ENCODE measurements around the gene E2F6. TPM values are rescaled to one million over a fixed set of nuclear protein-coding genes. Genes with fewer than 3 reads are reported as not detected.

The E2F6 gene
- total and polyA plus RNA-seq, 2 of the 4 experiments (the other 2 are of a cell fraction): 8.2 to 10.9 TPM

GRCh38 chr2:11399438-11399762 lies 66.6 kb downstream of the E2F6 start:
- no peak overlapping the region for H3K4me2 ChIP-seq (ENCODE audit: low read depth, low read length)
- intact Hi-C loops (cut with micrococcal nuclease): no loop called here
- no peaks in the 10 kb centered on the region for H4K20me1 ChIP-seq (ENCODE audit: insufficient read depth, low read length)
- H3K14ac ChIP-seq (replicated peaks; ENCODE audit: low read depth, low read length): no peak overlapping the region
- no peak overlapping the region for H2AFZ ChIP-seq (replicated peaks; ENCODE audit: low read length, poor library complexity)
- no peaks in the 10 kb centered on the region for H3K27me3 ChIP-seq (ENCODE audit: control insufficient read depth, insufficient read depth, low read length)
- no peak overlapping the region for H3K4me3 ChIP-seq (ENCODE audit: insufficient read depth, low read depth, low read length)
- ChIA-PET POLR2A (ENCODE audit: unreplicated experiment) (interaction anchor here (0.7 kb wide), 1 partner anchor 8 kb away, joined by 3 read pairs; no protein-coding TSS in a partner anchor), CTCF (no interaction called here)
- no peak overlapping the region for H3K56ac ChIP-seq (ENCODE audit: extremely low read depth, insufficient read depth, low read length)
- peaks cover 5% of the 10 kb centered on the region; the same call in 1 of the 2 replicates for H3K9me1 ChIP-seq (ENCODE audit: insufficient read depth, low read length)
- H3K4ac ChIP-seq (ENCODE audit: low read depth, low read length): no peak overlapping the region
- in situ Hi-C loops (cut with MboI; ENCODE audit: low sequenced_read_pairs): no loop called here
- H3K9me3 ChIP-seq (ENCODE audit: control insufficient read depth, insufficient read depth, low read length): no peaks in the 10 kb centered on the region
- no peak overlapping the region for H2AK9ac ChIP-seq (replicated peaks; ENCODE audit: low read depth, low read length, poor library complexity)
- H4K91ac ChIP-seq (ENCODE audit: insufficient read depth, low read depth, low read length): no peak overlapping the region
- H2BK20ac ChIP-seq (ENCODE audit: low read depth, low read length): no peak overlapping the region
- ATAC-seq (ENCODE audit: low read depth) (no peak), DNase-seq (no peak)
- H3K9ac ChIP-seq (ENCODE audit: low read depth, low read length): no peak overlapping the region
- BruUV-seq (replicated peaks): no TSS peak
- no peak overlapping the region for H2BK120ac ChIP-seq (ENCODE audit: low read depth, low read length)
- no peaks in the 10 kb centered on the region for H3K79me1 ChIP-seq (ENCODE audit: low read depth in 1 of 2, low read length in 2 of 2)
- no CpG with 5 or more reads among the region's 7 CpGs for WGBS, 2 experiments (ENCODE audit: extremely low coverage in 2 of 2, insufficient read length in 1 of 2)
- no peak overlapping the region for H2BK5ac ChIP-seq (ENCODE audit: low read depth, low read length, poor library complexity, severe bottlenecking)
- H2BK15ac ChIP-seq (ENCODE audit: low read depth, low read length): no peak overlapping the region
- dilution Hi-C loops (cut with HindIII; ENCODE audit: low sequenced_read_pairs, unreplicated experiment): no loop called here
- H2AK5ac ChIP-seq (ENCODE audit: low read depth, low read length): no peak overlapping the region
- H3K23ac ChIP-seq (ENCODE audit: low read depth, low read length): no peak overlapping the region
- H3K36me3 ChIP-seq (ENCODE audit: control insufficient read depth, insufficient read depth, low read length): no peaks in the 10 kb centered on the region
- no peak overlapping the region for H3K27ac ChIP-seq (ENCODE audit: insufficient read depth, low read length)
- no peak overlapping the region for H4K5ac ChIP-seq (ENCODE audit: low read depth, low read length)
- H4K8ac ChIP-seq (ENCODE audit: low read depth in 2 of 2, low read length in 2 of 2): no peak overlapping the region
- H3K18ac ChIP-seq (ENCODE audit: low read depth, low read length): no peak overlapping the region
- TF ChIP-seq CHD1 (IDR thresholded peaks at IDR 0.05; ENCODE audit: low read depth, low read length) (no peak), RAD21 (IDR thresholded peaks at IDR 0.05; ENCODE audit: low read length) (no peak), USF2 (IDR thresholded peaks at IDR 0.05; ENCODE audit: low read depth, low read length) (no peak), MAZ (IDR thresholded peaks at IDR 0.05; ENCODE audit: borderline replicate concordance, low read depth, low read length) (no peak), POLR2A (IDR thresholded peaks at IDR 0.05; ENCODE audit: low read depth, low read length) (no peak), BHLHE40 (IDR thresholded peaks at IDR 0.05; ENCODE audit: low read depth, low read length) (no peak), RFX5 (IDR thresholded peaks at IDR 0.05; ENCODE audit: low read depth, low read length) (no peak), CEBPB (IDR thresholded peaks at IDR 0.05; ENCODE audit: low read depth, low read length) (no peak), FOS (IDR thresholded peaks at IDR 0.05; ENCODE audit: low read depth, low read length) (no peak), SMC3 (IDR thresholded peaks at IDR 0.05; ENCODE audit: low read depth, low read length) (no peak), MAFK (IDR thresholded peaks at IDR 0.05; ENCODE audit: low read depth, low read length) (no peak), RCOR1 (IDR thresholded peaks at IDR 0.05; ENCODE audit: insufficient replicate concordance, low read length) (no peak), CTCF (conservative IDR thresholded peaks at IDR 0.05; ENCODE audit: low read depth, low read length) (no peak), ELK1 (IDR thresholded peaks at IDR 0.05; ENCODE audit: borderline replicate concordance, low read depth, low read length) (no peak), MXI1 (IDR thresholded peaks at IDR 0.05; ENCODE audit: borderline replicate concordance, low read depth, low read length) (no peak)
- H3K4me1 ChIP-seq (ENCODE audit: control insufficient read depth, insufficient read depth, low read length): peaks cover under 1% of the 10 kb centered on the region
